ENCODE data around the gene ADAM12. TPM values are rescaled to one million over a fixed set of nuclear protein-coding genes. Genes with fewer than 3 reads are reported as not detected.

Gene ADAM12
- total RNA-seq, 1 donor from 2014 or later, result 3.7 TPM

DNA sequence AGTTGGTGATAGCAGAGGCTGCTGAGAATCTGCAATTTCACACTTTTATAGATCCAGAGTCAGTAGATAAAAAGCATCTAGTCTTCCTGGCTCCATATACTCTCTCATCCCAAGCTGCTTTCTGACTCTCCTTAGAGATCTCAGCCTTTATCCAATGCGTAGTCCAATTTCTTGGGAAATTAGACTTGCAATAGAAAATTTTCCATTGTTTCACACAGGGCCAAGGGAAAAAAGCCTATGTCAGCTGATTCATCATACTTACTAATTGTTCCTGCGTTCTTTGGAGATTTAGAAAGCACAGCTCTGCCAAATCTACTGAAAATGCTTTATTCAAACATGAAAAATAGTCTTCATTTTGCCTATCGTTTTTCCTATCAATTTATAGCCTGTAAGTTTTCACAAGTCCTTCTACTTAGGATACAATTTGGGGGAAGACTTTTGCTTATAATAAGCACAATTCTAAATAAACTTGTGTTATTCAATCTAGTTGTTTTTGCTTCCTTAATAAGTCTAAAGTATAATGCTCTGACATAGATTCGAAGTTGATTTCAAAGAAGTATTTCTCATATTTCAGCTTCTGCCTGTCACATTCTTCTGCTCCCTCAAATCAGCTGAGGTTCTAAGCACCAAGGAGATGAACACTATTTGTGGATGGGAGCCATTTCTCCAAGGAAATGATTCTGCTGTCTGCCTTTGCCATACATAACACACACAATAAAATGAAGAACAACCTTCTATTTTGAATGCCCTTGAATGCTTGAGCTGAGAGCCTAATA lies 165.4 kb downstream of the ADAM12 start:
- intact Hi-C loops (cut with DNase I), result no loop called here
- H3K27me3 ChIP-seq, result no peaks in the 10 kb centered on the region
- H3K4me3 ChIP-seq, result no peak overlapping the region
- DNase-seq (ENCODE audit: extremely low spot score in 2 of 2), result no peak
- no peaks in the 10 kb centered on the region for H3K36me3 ChIP-seq
- TF ChIP-seq POLR2AphosphoS5 (IDR thresholded peaks at IDR 0.05; ENCODE audit: insufficient read depth in 1 of 2, low read depth in 1 of 2) (no peak), POLR2A (IDR thresholded peaks at IDR 0.05) (no peak)
- TF ChIP-seq, protein P1, sequence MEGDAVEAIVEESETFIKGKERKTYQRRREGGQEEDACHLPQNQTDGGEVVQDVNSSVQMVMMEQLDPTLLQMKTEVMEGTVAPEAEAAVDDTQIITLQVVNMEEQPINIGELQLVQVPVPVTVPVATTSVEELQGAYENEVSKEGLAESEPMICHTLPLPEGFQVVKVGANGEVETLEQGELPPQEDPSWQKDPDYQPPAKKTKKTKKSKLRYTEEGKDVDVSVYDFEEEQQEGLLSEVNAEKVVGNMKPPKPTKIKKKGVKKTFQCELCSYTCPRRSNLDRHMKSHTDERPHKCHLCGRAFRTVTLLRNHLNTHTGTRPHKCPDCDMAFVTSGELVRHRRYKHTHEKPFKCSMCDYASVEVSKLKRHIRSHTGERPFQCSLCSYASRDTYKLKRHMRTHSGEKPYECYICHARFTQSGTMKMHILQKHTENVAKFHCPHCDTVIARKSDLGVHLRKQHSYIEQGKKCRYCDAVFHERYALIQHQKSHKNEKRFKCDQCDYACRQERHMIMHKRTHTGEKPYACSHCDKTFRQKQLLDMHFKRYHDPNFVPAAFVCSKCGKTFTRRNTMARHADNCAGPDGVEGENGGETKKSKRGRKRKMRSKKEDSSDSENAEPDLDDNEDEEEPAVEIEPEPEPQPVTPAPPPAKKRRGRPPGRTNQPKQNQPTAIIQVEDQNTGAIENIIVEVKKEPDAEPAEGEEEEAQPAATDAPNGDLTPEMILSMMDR (IDR thresholded peaks at IDR 0.05), result no peak
- H3K9me3 ChIP-seq, result no peaks in the 10 kb centered on the region
- H3K4me1 ChIP-seq, result no peaks in the 10 kb centered on the region
- H3K27ac ChIP-seq, result peak overlapping the region; percentile 33

DNA sequence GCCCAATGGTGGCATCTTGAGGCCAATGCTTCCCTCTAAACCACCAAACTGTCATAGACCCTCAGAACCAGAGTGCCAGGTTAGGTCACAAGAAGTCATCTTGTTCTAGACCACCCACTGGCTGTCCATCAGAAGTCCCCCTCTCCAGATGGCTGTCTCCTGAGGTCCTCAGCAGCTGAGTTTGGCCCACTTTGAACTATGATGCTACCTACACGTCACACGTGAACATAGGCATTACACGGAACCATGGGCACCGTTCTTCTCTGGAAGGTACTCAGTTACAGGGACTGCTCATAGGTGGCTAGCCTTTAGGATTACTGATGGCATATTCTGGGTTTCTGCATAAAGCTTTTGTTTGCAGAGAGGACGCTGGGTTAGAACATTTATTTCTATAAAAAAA lies 166.4 kb downstream of the ADAM12 start:
- H3K27ac ChIP-seq, result peak overlapping the region; percentile 33
- no peaks in the 10 kb centered on the region for H3K36me3 ChIP-seq
- TF ChIP-seq POLR2A (IDR thresholded peaks at IDR 0.05), result no peak
- no peak for TF ChIP-seq POLR2AphosphoS5 (IDR thresholded peaks at IDR 0.05; ENCODE audit: insufficient read depth in 1 of 2, low read depth in 1 of 2)
- H3K4me3 ChIP-seq, result no peak overlapping the region
- no peaks in the 10 kb centered on the region for H3K4me1 ChIP-seq
- DNase-seq (ENCODE audit: extremely low spot score in 2 of 2), result peak in 1 of 2 donors; percentile 83
- no peaks in the 10 kb centered on the region for H3K27me3 ChIP-seq
- intact Hi-C loops (cut with DNase I), result no loop called here
- no peaks in the 10 kb centered on the region for H3K9me3 ChIP-seq

DNA sequence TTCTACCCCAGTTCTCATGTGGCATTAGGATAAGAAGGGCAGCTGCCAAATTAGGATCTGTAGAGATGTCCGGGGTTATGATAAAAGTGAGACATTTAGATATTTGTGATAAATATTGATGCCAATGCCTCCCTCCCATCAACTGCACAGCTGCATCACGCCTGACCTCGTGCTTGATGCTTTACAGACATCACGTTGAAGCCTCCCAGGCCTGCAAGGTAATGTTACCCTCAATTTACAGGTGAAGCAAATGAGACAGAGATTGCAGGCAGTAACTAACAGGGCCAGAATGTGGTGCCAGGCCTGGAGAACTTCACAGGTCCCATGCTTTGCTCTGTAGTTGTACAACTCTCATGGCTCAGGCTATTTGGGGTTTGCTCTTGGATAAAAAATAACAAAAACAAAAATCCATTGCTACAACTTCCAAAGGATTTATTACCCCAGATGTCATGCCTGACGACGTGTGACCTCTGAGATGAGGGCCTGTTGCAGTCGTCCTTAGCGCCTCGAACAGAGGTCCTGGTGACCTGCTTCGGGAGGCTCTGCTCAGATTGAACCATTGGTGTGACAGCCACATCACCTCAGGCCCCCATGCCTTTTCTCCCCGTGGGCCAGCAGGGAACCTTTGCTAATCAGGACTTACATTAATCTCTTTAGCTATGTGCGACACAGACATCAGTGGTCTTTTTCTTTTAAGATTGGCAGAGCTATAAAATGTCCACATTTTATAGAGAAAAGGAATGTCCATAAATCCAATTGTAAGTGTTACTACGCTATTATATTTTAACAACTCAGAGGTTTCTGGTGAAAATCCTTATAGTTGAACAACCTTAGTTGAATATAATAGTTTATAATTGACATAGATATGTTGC lies 169.3 kb downstream of the ADAM12 start:
- no peaks in the 10 kb centered on the region for H3K36me3 ChIP-seq
- H3K9me3 ChIP-seq, result no peaks in the 10 kb centered on the region
- peaks cover 12% of the 10 kb centered on the region for H3K4me1 ChIP-seq
- H3K27ac ChIP-seq, result no peak overlapping the region
- intact Hi-C loops (cut with DNase I), result no loop called here
- no peaks in the 10 kb centered on the region for H3K27me3 ChIP-seq
- no peak for DNase-seq (ENCODE audit: extremely low spot score in 2 of 2)
- no peak for TF ChIP-seq POLR2AphosphoS5 (IDR thresholded peaks at IDR 0.05; ENCODE audit: insufficient read depth in 1 of 2, low read depth in 1 of 2)
- TF ChIP-seq, protein P1 (IDR thresholded peaks at IDR 0.05), result no peak
- no peak for TF ChIP-seq POLR2A (IDR thresholded peaks at IDR 0.05)
- H3K4me3 ChIP-seq, result no peak overlapping the region

DNA sequence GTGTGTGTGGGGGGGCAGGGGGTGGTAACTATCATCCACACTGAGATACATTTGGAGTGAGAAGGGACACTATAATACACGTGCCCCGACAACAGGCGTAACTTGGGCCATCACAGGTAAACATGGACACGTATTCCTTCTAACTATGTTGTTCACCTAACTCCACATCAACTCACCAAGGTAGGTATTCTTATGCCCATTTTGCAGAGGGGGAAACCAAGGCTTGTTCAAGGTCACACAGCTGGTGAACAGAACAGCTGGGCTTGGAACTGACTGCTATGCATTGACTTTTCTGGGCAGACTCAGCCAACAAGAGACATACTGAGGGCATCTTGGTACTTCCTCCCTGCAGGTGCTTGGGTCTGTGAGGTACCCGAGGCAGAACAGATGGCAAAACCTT lies 170.1 kb downstream of the ADAM12 start:
- Histone ChIP-seq H3K9me3 (no peaks in the 10 kb centered on the region), H3K36me3 (no peaks in the 10 kb centered on the region), H3K4me1 (peaks cover 12% of the 10 kb centered on the region), H3K27me3 (no peaks in the 10 kb centered on the region), H3K27ac (no peak overlapping the region), H3K4me3 (no peak overlapping the region)
- DNase-seq (ENCODE audit: extremely low spot score in 2 of 2), result no peak
- intact Hi-C loops (cut with DNase I), result no loop called here
- TF ChIP-seq, protein P1 (IDR thresholded peaks at IDR 0.05), result no peak
- TF ChIP-seq POLR2A (IDR thresholded peaks at IDR 0.05), result no peak
- TF ChIP-seq POLR2AphosphoS5 (IDR thresholded peaks at IDR 0.05; ENCODE audit: insufficient read depth in 1 of 2, low read depth in 1 of 2), result no peak

DNA sequence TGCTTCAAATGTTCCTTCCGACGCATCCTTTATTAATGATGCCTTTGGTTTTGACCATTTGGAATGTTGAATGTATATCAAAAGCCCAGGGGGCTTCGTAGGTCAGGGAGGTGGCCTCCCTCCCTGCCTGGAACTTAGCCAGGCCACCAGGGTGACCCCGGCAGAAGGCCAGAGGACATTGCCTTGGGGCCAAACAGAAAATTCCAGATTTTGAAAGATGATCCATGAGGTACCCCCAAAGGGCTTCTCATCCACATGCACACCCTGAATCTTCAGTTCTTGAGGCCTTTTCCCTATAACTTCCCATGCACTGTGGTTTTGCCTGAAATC lies 171.7 kb downstream of the ADAM12 start:
- Histone ChIP-seq H3K27ac (peak overlapping the region; percentile 63), H3K27me3 (no peaks in the 10 kb centered on the region), H3K36me3 (no peaks in the 10 kb centered on the region), H3K4me1 (peaks cover 12% of the 10 kb centered on the region), H3K9me3 (no peaks in the 10 kb centered on the region), H3K4me3 (no peak overlapping the region)
- intact Hi-C loops (cut with DNase I), result no loop called here
- no peak for DNase-seq (ENCODE audit: extremely low spot score in 2 of 2)
- peak in 1 of 2 donors; percentile 41 for TF ChIP-seq POLR2AphosphoS5 (IDR thresholded peaks at IDR 0.05; ENCODE audit: insufficient read depth in 1 of 2, low read depth in 1 of 2)
- TF ChIP-seq, protein P1 (IDR thresholded peaks at IDR 0.05), result no peak
